GM08714 (cell line): ENCODE measurements around the gene ST3GAL3.

Experiments
- H3K4me3 ChIP-seq: fragments of 200-500 bp; sonication (Bioruptor generic); 2 replicates; pipeline ENCODE4 v1.5.1; 2014; ENCODE audit warnings: mild to moderate bottlenecking, low read length, inconsistent platforms
- ZNF274 ChIP-seq: IDR thresholded peaks from 2 replicates; pipeline ENCODE4 v1.6.1; 2012; ENCODE audit warnings: mild to moderate bottlenecking, low read depth, low read length

ST3GAL3 gene

DNA sequence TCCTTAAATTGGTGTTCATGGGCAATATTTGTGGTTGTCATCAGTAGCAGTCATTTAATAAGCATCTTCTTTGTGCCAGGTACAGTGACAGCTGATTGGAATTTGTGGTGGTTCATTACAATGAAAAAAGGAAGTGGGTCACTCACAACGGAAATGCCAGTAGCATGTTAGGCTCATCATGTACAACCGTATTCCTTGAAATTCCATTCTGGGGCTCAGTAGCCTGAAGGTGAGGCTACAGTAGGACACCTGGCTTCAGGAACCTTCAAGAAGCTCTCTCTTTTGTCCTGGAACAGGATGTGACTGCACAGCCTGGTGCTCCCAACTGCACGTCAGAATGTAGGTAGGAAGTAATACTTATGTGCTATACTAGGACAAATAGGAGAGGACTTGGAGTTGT is 93.9 kb downstream of the ST3GAL3 start:
- TF ChIP-seq ZNF274: no peak
- no peak overlapping the region for H3K4me3 ChIP-seq

DNA sequence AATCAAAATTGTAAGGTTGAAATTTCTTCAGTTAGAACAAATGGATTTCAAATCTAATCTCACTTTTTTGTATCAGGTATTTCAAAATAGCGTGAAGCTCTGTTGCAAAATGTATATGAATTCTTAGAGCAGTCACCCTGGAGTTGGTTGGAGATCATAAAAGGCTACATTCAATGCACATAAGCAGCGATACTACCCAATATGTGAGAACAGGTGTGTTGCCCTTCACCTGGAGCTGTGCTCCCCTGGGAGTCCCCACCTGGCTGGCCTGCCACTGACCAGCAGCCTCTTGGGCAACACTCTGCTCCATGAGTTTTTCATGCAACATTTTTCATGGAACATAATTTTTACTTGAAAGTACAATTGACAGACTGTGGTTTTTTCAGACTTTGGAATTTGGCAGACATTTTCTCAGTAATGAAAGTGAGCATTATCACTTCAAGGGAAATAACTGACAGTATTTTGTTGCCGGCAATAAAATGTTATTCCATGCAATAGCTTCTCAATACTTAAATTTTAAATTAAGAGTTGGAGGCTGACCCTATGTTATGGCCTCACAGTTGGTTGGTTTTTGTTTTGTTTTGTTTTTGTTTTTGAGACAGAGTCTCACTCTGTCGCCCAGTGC is 95.1 kb downstream of the ST3GAL3 start:
- TF ChIP-seq ZNF274: no peak
- no peak overlapping the region for H3K4me3 ChIP-seq

GRCh38 chr1:43803105-43803504 is 95.8 kb downstream of the ST3GAL3 start:
- no peak for TF ChIP-seq ZNF274
- no peak overlapping the region for H3K4me3 ChIP-seq

DNA sequence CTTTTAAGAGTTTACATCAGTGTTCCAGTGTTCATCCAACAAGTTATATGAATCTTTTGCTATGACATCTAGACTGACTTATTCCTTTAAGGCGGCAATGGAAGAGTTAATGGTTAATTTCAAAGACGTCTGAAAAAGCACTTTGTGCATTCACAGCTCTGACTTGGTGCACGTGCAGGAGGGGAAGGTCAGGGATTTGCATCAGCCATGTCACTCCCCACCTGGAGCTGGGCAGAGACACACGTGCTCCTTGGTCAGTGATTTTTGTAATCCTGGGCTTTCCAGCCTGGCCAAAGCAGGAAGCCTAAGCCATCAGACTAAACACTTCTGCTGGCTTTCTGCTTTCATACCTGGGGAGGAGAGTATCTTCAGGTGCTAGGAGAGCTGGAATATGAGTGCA is 96.3 kb downstream of the ST3GAL3 start:
- no peak for TF ChIP-seq ZNF274
- no peak overlapping the region for H3K4me3 ChIP-seq

- no peak for TF ChIP-seq ZNF274
- no peak overlapping the region for H3K4me3 ChIP-seq
Observed at GRCh38 chr1:43804569-43804968, 97.2 kb downstream of the ST3GAL3 start.

GRCh38 chr1:43805340-43805739 is 98.0 kb downstream of the ST3GAL3 start:
- no peak for TF ChIP-seq ZNF274
- no peak overlapping the region for H3K4me3 ChIP-seq

DNA sequence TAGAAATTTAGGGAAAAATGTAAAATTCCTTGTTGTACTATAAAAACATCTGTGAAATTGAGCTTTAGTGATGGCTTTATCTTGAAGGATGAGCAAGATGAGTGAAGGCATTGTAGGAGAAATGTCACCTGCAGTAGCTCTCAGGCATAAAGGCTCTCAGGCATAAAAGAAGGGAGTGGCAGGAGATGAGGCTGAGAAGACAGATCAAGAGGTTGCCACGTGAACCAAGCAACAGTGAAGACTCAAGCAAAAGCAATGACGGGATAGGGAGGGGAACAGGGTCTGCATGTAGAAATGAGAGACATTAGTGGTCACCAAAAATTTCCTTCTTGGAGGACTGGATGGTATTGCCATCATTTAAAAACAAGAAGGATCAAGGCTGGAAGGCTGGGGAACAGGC is 98.8 kb downstream of the ST3GAL3 start:
- no peak overlapping the region for H3K4me3 ChIP-seq
- no peak for TF ChIP-seq ZNF274

GRCh38 chr1:43809097-43809673 is 101.8 kb downstream of the ST3GAL3 start:
- no peak overlapping the region for H3K4me3 ChIP-seq
- no peak for TF ChIP-seq ZNF274

DNA sequence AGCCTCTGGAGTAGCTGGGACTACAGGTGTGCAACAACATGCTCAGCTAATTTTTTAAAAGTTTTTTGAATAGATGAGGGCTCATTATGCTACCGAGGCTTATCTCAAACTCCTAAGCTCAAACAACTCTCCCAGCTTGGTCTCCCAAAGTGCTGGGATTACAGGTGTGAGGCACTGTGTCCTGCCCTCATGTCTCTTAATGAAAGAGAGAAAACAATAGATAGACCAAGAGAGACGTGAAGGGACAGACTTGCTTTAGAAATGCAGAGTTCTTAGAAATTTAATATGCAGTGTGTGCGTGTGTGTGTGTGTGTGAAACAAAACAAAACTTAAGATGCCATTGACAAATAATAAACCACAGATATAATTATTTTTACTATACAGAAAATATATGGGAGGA is 105.2 kb downstream of the ST3GAL3 start:
- TF ChIP-seq ZNF274: no peak
- H3K4me3 ChIP-seq: no peak overlapping the region

GRCh38 chr1:43814401-43814800 is 107.1 kb downstream of the ST3GAL3 start:
- TF ChIP-seq ZNF274: no peak
- no peak overlapping the region for H3K4me3 ChIP-seq

- TF ChIP-seq ZNF274: no peak
- no peak overlapping the region for H3K4me3 ChIP-seq
Observed at GRCh38 chr1:43817304-43817939, 110.1 kb downstream of the ST3GAL3 start.

DNA sequence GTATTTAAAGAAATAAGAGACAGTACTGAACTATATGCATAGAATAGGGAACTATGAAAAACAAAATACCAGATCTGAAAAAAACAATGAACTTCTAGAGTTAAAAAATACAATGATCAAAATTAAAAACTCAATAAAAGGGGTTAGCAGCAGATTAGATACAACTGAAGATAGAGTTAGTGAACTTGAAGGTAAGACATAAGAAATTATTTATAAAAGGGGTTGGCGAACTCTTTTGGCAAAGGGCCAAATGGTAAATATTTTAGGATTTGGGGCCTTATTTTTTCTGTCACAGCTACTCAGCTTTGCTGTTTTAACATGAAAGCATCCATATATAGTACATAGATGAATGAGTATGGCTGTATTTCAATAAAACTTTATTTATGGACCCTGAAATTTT is 111.4 kb downstream of the ST3GAL3 start:
- TF ChIP-seq ZNF274: no peak
- H3K4me3 ChIP-seq: no peak overlapping the region

GRCh38 chr1:43819357-43819756 is 112.0 kb downstream of the ST3GAL3 start:
- TF ChIP-seq ZNF274: no peak
- no peak overlapping the region for H3K4me3 ChIP-seq

DNA sequence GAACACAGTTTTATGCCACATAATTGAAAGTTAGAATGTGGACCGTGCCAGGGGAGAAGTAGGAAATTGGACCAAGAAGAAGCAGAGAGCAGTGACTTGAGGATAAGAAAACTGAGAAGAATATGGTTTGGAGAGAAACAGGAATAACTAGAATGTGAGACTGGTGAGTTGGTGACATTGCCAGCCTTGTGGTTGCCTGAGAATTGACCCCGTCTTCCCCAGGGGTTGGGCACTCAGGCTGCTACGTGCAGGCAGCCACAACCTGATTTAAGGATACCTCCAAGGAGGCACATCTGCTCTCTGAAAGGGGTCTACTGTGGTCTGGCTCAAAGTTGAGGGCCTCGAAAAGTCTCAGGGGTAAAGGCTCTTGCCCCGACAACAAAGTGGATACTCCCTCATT is 114.1 kb downstream of the ST3GAL3 start:
- TF ChIP-seq ZNF274: no peak
- no peak overlapping the region for H3K4me3 ChIP-seq

DNA sequence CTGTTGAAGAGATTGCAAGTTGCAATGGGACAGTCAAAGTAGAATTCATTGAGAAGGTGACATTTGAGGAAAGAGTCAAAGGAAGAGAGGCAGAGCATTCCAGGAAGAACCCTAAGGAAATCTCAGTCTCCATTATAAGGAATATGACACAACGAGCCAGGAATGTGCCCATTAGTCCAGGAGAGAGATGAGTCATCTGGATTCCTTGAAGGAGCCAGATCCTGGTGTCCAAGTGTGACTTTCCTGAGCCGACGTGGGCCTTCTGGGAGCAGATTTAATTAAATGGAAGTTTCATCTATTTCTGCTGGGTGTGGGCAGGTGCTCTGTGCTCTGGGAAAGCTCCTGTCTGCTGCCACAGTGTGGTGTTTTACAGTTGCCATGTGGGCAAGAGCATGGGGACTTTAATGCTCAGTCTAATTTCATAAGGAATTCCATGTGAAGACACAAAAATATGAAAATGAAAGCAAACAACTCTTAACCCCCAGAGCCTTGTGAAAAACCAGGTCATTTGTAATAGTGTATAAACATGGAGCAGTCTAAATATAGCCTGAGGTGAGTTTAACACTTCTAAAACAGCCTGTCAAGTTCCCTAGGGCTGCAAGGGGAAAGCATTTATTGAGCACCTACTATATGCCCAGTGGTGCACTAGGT is 114.8 kb downstream of the ST3GAL3 start:
- H3K4me3 ChIP-seq: no peak overlapping the region
- TF ChIP-seq ZNF274: no peak

GRCh38 chr1:43824795-43825194 is 117.5 kb downstream of the ST3GAL3 start:
- no peak for TF ChIP-seq ZNF274
- no peak overlapping the region for H3K4me3 ChIP-seq
